HEK293 (cell line): ENCODE results near the gene CCIN.

Experiments
- CTCF ChIA-PET: fragments of 350-600 bp; formaldehyde crosslinking; extraction: SDS; loops from one replicate; lab custom pipeline; 2021; ENCODE audit warnings: antibody characterized with exemption; lab: Yijun Ruan, JAX
- POLR2A ChIA-PET: fragments of 300-600 bp; formaldehyde crosslinking; extraction: SDS; loops from one replicate; lab custom pipeline; 2020; ENCODE audit warnings: antibody characterized with exemption, inconsistent platforms; lab: Yijun Ruan, JAX
- H3K27ac ChIP-seq: fragments of 200-500 bp; sonication (Bioruptor generic); 2 replicates; pipeline ENCODE4 v1.5.1; 2014; ENCODE audit warnings: low read depth, low read length, control low read depth, inconsistent platforms; ENCODE audit errors: extremely low read depth
- H3K36me3 ChIP-seq, 2 experiments: fragments of 200-500 bp in 1 of 2; sonication (Bioruptor generic) in 1 of 2; 1 replicate in 1 of 2; 2 replicates in 1 of 2; pipeline ENCODE4 v1.5.1; 2014 to 2017; ENCODE audit warnings: inconsistent platforms in 2 of 2, low read length in 2 of 2; ENCODE audit not compliant: control insufficient read depth in 2 of 2, insufficient read depth in 1 of 2
- H3K4me1 ChIP-seq: fragments of 200-500 bp; sonication (Bioruptor generic); 2 replicates; pipeline ENCODE4 v1.5.1; 2014; ENCODE audit warnings: mild to moderate bottlenecking, low read length, inconsistent platforms; ENCODE audit not compliant: control insufficient read depth, insufficient read depth
- H3K4me3 ChIP-seq: 2 replicates; pipeline ENCODE4 v1.5.1; 2011; ENCODE audit warnings: low read depth, mild to moderate bottlenecking, control low read depth, low read length, moderate library complexity
- H3K9me3 ChIP-seq: fragments of 200-500 bp; sonication (Bioruptor generic); 2 replicates; pipeline ENCODE4 v1.5.1; 2014; ENCODE audit warnings: low read depth, low read length, inconsistent platforms; ENCODE audit not compliant: control insufficient read depth, insufficient read depth
- KLF7 ChIP-seq: fragments of 450-650 bp; formaldehyde crosslinking; IDR thresholded peaks from 2 replicates; pipeline ENCODE4 v1.5.1; 2016; ENCODE audit warnings: missing biosample characterization, missing genetic modification characterization, borderline replicate concordance
- SCRT2 ChIP-seq: fragments of 450-650 bp; formaldehyde crosslinking; IDR thresholded peaks from 2 replicates; pipeline ENCODE4 v1.5.1; 2016; ENCODE audit warnings: missing biosample characterization, missing genetic modification characterization
- ZBTB17 ChIP-seq: fragments of 450-650 bp; formaldehyde crosslinking; IDR thresholded peaks from 2 replicates; pipeline ENCODE4 v1.5.1; 2016; ENCODE audit warnings: missing biosample characterization, missing genetic modification characterization
- ZBTB48 ChIP-seq: fragments of 450-650 bp; formaldehyde crosslinking; IDR thresholded peaks from 2 replicates; pipeline ENCODE4 v1.5.1; 2016; ENCODE audit warnings: missing biosample characterization, missing genetic modification characterization
- ZNF16 ChIP-seq: fragments of 450-650 bp; formaldehyde crosslinking; IDR thresholded peaks from 2 replicates; pipeline ENCODE4 v1.5.1; 2016; ENCODE audit warnings: low read depth, missing biosample characterization, missing genetic modification characterization
- ZNF302 ChIP-seq: fragments of 450-650 bp; formaldehyde crosslinking; IDR thresholded peaks from 2 replicates; pipeline ENCODE4 v1.5.1; 2016; ENCODE audit warnings: missing biosample characterization, missing genetic modification characterization, low read depth
- ZNF335 ChIP-seq: fragments of 450-650 bp; formaldehyde crosslinking; conservative IDR thresholded peaks from 2 replicates; pipeline ENCODE4 v1.5.1; 2016; ENCODE audit warnings: missing biosample characterization, missing genetic modification characterization
- ZNF501 ChIP-seq: fragments of 450-650 bp; formaldehyde crosslinking; IDR thresholded peaks from 2 replicates; pipeline ENCODE4 v1.5.1; 2016; ENCODE audit warnings: missing biosample characterization, missing genetic modification characterization
- ZNF510 ChIP-seq: fragments of 450-650 bp; formaldehyde crosslinking; IDR thresholded peaks from 2 replicates; pipeline ENCODE4 v1.5.1; 2018; ENCODE audit warnings: mild to moderate bottlenecking, missing genetic modification characterization, missing biosample characterization; ENCODE audit not compliant: insufficient replicate concordance
- ZNF544 ChIP-seq: fragments of 450-650 bp; formaldehyde crosslinking; IDR thresholded peaks from 2 replicates; pipeline ENCODE4 v1.5.0; 2017; ENCODE audit warnings: missing biosample characterization, missing genetic modification characterization
- ZNF596 ChIP-seq: fragments of 450-650 bp; IDR thresholded peaks from 2 replicates; pipeline ENCODE4 v1.5.0; 2018; ENCODE audit warnings: missing biosample characterization, mild to moderate bottlenecking, missing genetic modification characterization, moderate library complexity
- ZNF600 ChIP-seq: fragments of 450-650 bp; formaldehyde crosslinking; IDR thresholded peaks from 2 replicates; pipeline ENCODE4 v1.5.1; 2016; ENCODE audit warnings: missing biosample characterization, missing genetic modification characterization
- ZNF626 ChIP-seq: fragments of 450-650 bp; sonication (Bioruptor Pico); formaldehyde crosslinking; IDR thresholded peaks from 2 replicates; pipeline ENCODE4 v1.5.1; 2018; ENCODE audit warnings: missing biosample characterization, missing genetic modification characterization, inconsistent platforms
- ZNF792 ChIP-seq: fragments of 450-650 bp; formaldehyde crosslinking; IDR thresholded peaks from 2 replicates; pipeline ENCODE4 v1.5.1; 2016; ENCODE audit warnings: missing biosample characterization, missing genetic modification characterization
- TF ChIP-seq, protein P1 (sequence below): fragments of 450-650 bp; formaldehyde crosslinking; IDR thresholded peaks from 2 replicates; pipeline ENCODE4 v1.5.1; 2016; ENCODE audit warnings: missing biosample characterization, missing genetic modification characterization
- TF ChIP-seq, protein P2 (sequence below): fragments of 450-650 bp; formaldehyde crosslinking; IDR thresholded peaks from 2 replicates; pipeline ENCODE4 v1.5.1; 2016; ENCODE audit warnings: missing biosample characterization, missing genetic modification characterization

Gene CCIN

GRCh38 chr9:36136894-36137391 lies 32.2 kb upstream of the CCIN start (continued):
- TF ChIP-seq ZNF544 (tag by site-specific recombination) (no peak), ZNF600 (no peak), ZNF501 (tag by site-specific recombination) (no peak), SCRT2 (tag by site-specific recombination) (0 out of 2 replicates have a peak, but pooled peaks have one; percentile 19), ZNF792 (no peak), ZBTB17 (tag by site-specific recombination) (peak; percentile 12; the same call in 1 of the 2 replicates), ZNF335 (tag by site-specific recombination) (peak; percentile 73), ZNF626 (no peak)
- TF ChIP-seq, protein P1, sequence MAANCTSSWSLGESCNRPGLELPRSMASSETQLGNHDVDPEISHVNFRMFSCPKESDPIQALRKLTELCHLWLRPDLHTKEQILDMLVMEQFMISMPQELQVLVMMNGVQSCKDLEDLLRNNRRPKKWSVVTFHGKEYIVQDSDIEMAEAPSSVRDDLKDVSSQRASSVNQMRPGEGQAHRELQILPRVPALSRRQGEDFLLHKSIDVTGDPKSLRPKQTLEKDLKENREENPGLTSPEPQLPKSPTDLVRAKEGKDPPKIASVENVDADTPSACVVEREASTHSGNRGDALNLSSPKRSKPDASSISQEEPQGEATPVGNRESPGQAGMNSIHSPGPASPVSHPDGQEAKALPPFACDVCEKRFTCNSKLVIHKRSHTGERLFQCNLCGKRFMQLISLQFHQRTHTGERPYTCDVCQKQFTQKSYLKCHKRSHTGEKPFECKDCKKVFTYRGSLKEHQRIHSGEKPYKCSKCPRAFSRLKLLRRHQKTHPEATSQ (tag by site-specific recombination) = no peak

- peak overlapping the region; percentile 62 for H3K4me3 ChIP-seq
- no peak for TF ChIP-seq ZNF510 (tag by site-specific recombination)
- no peak for TF ChIP-seq ZNF302 (tag by site-specific recombination)
- TF ChIP-seq ZBTB48 (tag by site-specific recombination) = peak; percentile 76
- TF ChIP-seq, protein P2, sequence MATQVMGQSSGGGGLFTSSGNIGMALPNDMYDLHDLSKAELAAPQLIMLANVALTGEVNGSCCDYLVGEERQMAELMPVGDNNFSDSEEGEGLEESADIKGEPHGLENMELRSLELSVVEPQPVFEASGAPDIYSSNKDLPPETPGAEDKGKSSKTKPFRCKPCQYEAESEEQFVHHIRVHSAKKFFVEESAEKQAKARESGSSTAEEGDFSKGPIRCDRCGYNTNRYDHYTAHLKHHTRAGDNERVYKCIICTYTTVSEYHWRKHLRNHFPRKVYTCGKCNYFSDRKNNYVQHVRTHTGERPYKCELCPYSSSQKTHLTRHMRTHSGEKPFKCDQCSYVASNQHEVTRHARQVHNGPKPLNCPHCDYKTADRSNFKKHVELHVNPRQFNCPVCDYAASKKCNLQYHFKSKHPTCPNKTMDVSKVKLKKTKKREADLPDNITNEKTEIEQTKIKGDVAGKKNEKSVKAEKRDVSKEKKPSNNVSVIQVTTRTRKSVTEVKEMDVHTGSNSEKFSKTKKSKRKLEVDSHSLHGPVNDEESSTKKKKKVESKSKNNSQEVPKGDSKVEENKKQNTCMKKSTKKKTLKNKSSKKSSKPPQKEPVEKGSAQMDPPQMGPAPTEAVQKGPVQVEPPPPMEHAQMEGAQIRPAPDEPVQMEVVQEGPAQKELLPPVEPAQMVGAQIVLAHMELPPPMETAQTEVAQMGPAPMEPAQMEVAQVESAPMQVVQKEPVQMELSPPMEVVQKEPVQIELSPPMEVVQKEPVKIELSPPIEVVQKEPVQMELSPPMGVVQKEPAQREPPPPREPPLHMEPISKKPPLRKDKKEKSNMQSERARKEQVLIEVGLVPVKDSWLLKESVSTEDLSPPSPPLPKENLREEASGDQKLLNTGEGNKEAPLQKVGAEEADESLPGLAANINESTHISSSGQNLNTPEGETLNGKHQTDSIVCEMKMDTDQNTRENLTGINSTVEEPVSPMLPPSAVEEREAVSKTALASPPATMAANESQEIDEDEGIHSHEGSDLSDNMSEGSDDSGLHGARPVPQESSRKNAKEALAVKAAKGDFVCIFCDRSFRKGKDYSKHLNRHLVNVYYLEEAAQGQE = peak; percentile 35; the same call in 1 of the 2 replicates
- peak; percentile 8; the same call in 1 of the 2 replicates for TF ChIP-seq ZBTB17 (tag by site-specific recombination)
- no peak overlapping the region for H3K27ac ChIP-seq
- ChIA-PET POLR2A (interaction anchor here (1.3 to 2.2 kb wide), 6 partner anchors 8 to 54 kb away, joined by 4 to 18 read pairs (median 8); partner anchors contain the start of gene CLTA), CTCF (interaction anchor here (0.7 to 7.0 kb wide), 6 partner anchors 11 to 53 kb away, joined by 3 to 55 read pairs (median 3); partner anchors contain the start of gene CLTA)
- no peaks in the 10 kb centered on the region for H3K9me3 ChIP-seq
- H3K36me3 ChIP-seq = no peaks in the 10 kb centered on the region
- no peaks in the 10 kb centered on the region for H3K4me1 ChIP-seq
These were observed 31.7 kb upstream of the CCIN start for GRCh38 chr9:36137392-36138004.

DNA sequence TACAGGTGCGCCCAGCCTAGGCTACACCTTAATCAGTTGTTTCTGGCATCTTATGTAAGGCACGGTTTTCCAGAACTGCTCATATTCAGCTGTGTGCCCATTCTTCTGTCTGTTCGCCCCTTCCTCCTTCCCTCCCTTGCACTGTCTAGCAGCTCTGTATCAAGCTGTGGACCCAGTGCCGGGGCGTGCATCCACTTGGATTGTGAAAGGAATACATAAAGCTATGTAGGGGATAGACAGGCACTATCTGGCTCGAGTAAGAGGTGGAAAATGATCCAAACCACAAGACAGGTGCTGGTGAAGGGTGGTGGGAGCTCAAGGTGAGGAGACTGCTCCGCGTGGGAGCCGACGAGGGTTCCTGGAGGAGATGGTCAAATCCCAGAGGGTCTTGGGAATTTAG lies 30.7 kb upstream of the CCIN start:
- Histone ChIP-seq H3K36me3 (no peaks in the 10 kb centered on the region), H3K4me1 (no peaks in the 10 kb centered on the region), H3K4me3 (no peak overlapping the region), H3K27ac (no peak overlapping the region), H3K9me3 (no peaks in the 10 kb centered on the region)
- ChIA-PET CTCF (interaction anchor here (7.0 kb wide), 1 partner anchor 26 kb away, joined by 55 read pairs; no protein-coding TSS in a partner anchor), POLR2A (no interaction called here)
- TF ChIP-seq KLF7 (tag by site-specific recombination) (no peak), ZNF16 (no peak), ZNF596 (tag by site-specific recombination) (no peak)
